HEK293 (cell line): Measurements from ENCODE around the gene RAPGEF5.

Experiments
- OVOL3 ChIP-seq: fragments of 450-650 bp; formaldehyde crosslinking; IDR thresholded peaks from 2 replicates; pipeline ENCODE4 v1.5.1; 2016; ENCODE audit warnings: missing biosample characterization, missing genetic modification characterization
- SP7 ChIP-seq: fragments of 450-650 bp; formaldehyde crosslinking; IDR thresholded peaks from 2 replicates; pipeline ENCODE4 v1.5.1; 2016; ENCODE audit warnings: missing biosample characterization, missing genetic modification characterization
- ZBTB21 ChIP-seq: fragments of 450-650 bp; formaldehyde crosslinking; IDR thresholded peaks from 2 replicates; pipeline ENCODE4 v1.5.1; 2017; ENCODE audit warnings: missing biosample characterization, missing genetic modification characterization
- ZNF133 ChIP-seq: fragments of 450-650 bp; formaldehyde crosslinking; IDR thresholded peaks from 2 replicates; pipeline ENCODE4 v1.5.1; 2016; ENCODE audit warnings: missing biosample characterization, missing genetic modification characterization
- ZNF24 ChIP-seq: fragments of 450-650 bp; formaldehyde crosslinking; IDR thresholded peaks from 2 replicates; pipeline ENCODE4 v1.5.1; 2016; ENCODE audit warnings: missing biosample characterization, missing genetic modification characterization
- ZNF248 ChIP-seq: fragments of 450-650 bp; formaldehyde crosslinking; IDR thresholded peaks from 2 replicates; pipeline ENCODE4 v1.5.1; 2017; ENCODE audit warnings: missing biosample characterization, missing genetic modification characterization
- ZNF510 ChIP-seq: fragments of 450-650 bp; formaldehyde crosslinking; IDR thresholded peaks from 2 replicates; pipeline ENCODE4 v1.5.1; 2018; ENCODE audit warnings: mild to moderate bottlenecking, missing genetic modification characterization, missing biosample characterization; ENCODE audit not compliant: insufficient replicate concordance
- TF ChIP-seq, protein P1 (sequence below): fragments of 450-650 bp; formaldehyde crosslinking; IDR thresholded peaks from 2 replicates; pipeline ENCODE4 v1.5.1; 2016; ENCODE audit warnings: missing biosample characterization, missing genetic modification characterization
- TF ChIP-seq, protein P2 (sequence below): fragments of 450-650 bp; IDR thresholded peaks from 2 replicates; pipeline ENCODE4 v1.5.1; 2018; ENCODE audit warnings: missing biosample characterization, missing genetic modification characterization
- TF ChIP-seq, protein P3 (sequence below): fragments of 450-650 bp; formaldehyde crosslinking; IDR thresholded peaks from 2 replicates; pipeline ENCODE4 v1.5.1; 2016; ENCODE audit warnings: missing biosample characterization, missing genetic modification characterization

DNA sequence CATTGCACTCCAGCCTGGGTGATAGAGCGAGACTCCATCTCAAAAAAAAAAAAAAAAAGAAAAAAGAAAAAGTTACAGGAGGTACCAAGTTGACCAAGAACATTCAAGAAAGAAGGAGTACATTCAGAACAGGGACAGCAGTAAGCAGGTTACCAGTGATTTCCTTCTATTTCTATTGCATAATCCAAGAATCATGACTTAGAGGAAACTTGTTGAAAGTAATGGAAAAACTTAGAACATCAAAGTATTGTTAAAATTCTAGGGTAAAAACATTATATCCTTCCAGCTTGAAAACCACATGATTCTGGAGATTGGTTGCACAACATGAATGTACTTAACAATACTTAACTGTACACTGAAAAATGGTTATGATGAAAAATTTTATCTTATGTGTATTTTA is 25.2 kb downstream of the RAPGEF5 start:
- TF ChIP-seq, protein P1, sequence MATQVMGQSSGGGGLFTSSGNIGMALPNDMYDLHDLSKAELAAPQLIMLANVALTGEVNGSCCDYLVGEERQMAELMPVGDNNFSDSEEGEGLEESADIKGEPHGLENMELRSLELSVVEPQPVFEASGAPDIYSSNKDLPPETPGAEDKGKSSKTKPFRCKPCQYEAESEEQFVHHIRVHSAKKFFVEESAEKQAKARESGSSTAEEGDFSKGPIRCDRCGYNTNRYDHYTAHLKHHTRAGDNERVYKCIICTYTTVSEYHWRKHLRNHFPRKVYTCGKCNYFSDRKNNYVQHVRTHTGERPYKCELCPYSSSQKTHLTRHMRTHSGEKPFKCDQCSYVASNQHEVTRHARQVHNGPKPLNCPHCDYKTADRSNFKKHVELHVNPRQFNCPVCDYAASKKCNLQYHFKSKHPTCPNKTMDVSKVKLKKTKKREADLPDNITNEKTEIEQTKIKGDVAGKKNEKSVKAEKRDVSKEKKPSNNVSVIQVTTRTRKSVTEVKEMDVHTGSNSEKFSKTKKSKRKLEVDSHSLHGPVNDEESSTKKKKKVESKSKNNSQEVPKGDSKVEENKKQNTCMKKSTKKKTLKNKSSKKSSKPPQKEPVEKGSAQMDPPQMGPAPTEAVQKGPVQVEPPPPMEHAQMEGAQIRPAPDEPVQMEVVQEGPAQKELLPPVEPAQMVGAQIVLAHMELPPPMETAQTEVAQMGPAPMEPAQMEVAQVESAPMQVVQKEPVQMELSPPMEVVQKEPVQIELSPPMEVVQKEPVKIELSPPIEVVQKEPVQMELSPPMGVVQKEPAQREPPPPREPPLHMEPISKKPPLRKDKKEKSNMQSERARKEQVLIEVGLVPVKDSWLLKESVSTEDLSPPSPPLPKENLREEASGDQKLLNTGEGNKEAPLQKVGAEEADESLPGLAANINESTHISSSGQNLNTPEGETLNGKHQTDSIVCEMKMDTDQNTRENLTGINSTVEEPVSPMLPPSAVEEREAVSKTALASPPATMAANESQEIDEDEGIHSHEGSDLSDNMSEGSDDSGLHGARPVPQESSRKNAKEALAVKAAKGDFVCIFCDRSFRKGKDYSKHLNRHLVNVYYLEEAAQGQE (tag by site-specific recombination) = no peak
- no peak for TF ChIP-seq SP7 (tag by site-specific recombination)
- TF ChIP-seq ZNF24 (tag by site-specific recombination) = no peak
- TF ChIP-seq, protein P2, sequence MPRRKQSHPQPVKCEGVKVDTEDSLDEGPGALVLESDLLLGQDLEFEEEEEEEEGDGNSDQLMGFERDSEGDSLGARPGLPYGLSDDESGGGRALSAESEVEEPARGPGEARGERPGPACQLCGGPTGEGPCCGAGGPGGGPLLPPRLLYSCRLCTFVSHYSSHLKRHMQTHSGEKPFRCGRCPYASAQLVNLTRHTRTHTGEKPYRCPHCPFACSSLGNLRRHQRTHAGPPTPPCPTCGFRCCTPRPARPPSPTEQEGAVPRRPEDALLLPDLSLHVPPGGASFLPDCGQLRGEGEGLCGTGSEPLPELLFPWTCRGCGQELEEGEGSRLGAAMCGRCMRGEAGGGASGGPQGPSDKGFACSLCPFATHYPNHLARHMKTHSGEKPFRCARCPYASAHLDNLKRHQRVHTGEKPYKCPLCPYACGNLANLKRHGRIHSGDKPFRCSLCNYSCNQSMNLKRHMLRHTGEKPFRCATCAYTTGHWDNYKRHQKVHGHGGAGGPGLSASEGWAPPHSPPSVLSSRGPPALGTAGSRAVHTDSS = no peak
- no peak for TF ChIP-seq ZNF510 (tag by site-specific recombination)
- no peak for TF ChIP-seq ZBTB21 (tag by site-specific recombination)
- TF ChIP-seq, protein P3, sequence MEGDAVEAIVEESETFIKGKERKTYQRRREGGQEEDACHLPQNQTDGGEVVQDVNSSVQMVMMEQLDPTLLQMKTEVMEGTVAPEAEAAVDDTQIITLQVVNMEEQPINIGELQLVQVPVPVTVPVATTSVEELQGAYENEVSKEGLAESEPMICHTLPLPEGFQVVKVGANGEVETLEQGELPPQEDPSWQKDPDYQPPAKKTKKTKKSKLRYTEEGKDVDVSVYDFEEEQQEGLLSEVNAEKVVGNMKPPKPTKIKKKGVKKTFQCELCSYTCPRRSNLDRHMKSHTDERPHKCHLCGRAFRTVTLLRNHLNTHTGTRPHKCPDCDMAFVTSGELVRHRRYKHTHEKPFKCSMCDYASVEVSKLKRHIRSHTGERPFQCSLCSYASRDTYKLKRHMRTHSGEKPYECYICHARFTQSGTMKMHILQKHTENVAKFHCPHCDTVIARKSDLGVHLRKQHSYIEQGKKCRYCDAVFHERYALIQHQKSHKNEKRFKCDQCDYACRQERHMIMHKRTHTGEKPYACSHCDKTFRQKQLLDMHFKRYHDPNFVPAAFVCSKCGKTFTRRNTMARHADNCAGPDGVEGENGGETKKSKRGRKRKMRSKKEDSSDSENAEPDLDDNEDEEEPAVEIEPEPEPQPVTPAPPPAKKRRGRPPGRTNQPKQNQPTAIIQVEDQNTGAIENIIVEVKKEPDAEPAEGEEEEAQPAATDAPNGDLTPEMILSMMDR (tag by site-specific recombination) = no peak
- TF ChIP-seq ZNF248 (tag by site-specific recombination) = no peak
- TF ChIP-seq OVOL3 (tag by site-specific recombination) = no peak
- TF ChIP-seq ZNF133 (tag by site-specific recombination) = no peak
